ENCODE results near the gene PDSS2.

DNA sequence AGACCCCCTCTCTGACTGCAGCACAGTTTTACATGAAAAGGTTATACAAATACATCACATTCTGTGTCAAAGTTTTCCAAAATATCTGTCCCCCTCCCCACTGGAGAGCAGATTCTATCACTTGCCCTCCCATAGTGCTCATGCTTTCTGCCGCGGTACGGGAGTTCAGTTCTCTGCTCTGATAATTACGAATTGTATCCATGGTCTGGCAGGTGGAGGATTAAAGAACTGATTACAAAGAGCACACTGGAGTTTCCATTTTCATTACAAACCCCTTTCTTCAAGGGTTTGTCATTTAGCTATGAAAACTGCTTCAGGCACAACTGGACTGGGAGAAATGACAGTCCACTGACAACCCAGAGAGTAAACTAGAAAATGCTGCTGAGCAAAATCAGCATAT is 166.0 kb downstream of the PDSS2 start:
- TF ChIP-seq, protein P1, sequence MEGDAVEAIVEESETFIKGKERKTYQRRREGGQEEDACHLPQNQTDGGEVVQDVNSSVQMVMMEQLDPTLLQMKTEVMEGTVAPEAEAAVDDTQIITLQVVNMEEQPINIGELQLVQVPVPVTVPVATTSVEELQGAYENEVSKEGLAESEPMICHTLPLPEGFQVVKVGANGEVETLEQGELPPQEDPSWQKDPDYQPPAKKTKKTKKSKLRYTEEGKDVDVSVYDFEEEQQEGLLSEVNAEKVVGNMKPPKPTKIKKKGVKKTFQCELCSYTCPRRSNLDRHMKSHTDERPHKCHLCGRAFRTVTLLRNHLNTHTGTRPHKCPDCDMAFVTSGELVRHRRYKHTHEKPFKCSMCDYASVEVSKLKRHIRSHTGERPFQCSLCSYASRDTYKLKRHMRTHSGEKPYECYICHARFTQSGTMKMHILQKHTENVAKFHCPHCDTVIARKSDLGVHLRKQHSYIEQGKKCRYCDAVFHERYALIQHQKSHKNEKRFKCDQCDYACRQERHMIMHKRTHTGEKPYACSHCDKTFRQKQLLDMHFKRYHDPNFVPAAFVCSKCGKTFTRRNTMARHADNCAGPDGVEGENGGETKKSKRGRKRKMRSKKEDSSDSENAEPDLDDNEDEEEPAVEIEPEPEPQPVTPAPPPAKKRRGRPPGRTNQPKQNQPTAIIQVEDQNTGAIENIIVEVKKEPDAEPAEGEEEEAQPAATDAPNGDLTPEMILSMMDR (IDR thresholded peaks at IDR 0.05), result no peak
- TF ChIP-seq POLR2A (IDR thresholded peaks at IDR 0.05), result no peak
